AG10803 (cell line): ENCODE results near the gene PDSS2.
A peak's percentile ranks its signal among the peaks of the same experiment; 100 is the strongest.
"Not testable (repeated sequence)": the region's sequence is repeated elsewhere in the genome, so short reads cannot be mapped to it uniquely, and the experiment has no call there.

Source experiments
- DNase-seq: peaks from one replicate; pipeline ENCODE4 v3.0.0; 2010; ENCODE audit warnings: low read depth
- H3K4me3 ChIP-seq: 2 replicates; pipeline ENCODE4 v1.5.1; 2011; ENCODE audit warnings: mild to moderate bottlenecking, low read length, control low read depth
- CTCF ChIP-seq: conservative IDR thresholded peaks from 2 replicates; pipeline ENCODE4 v1.5.1; 2011; ENCODE audit warnings: mild to moderate bottlenecking, low read length, control low read depth, inconsistent platforms

Gene PDSS2

GRCh38 chr6:107121266-107121665 is 338.1 kb downstream of the PDSS2 start:
- no peak for DNase-seq
- no peak overlapping the region for H3K4me3 ChIP-seq
- no peak for TF ChIP-seq CTCF

- no peak for TF ChIP-seq CTCF
- no peak for DNase-seq
- no peak overlapping the region for H3K4me3 ChIP-seq
Measured at GRCh38 chr6:107120404-107120803, 339.0 kb downstream of the PDSS2 start.

GRCh38 chr6:107118976-107119375 is 340.4 kb downstream of the PDSS2 start:
- H3K4me3 ChIP-seq, result no peak overlapping the region
- no peak for DNase-seq

GRCh38 chr6:107118540-107118939 is 340.8 kb downstream of the PDSS2 start:
- not testable (repeated sequence) for DNase-seq, H3K4me3 ChIP-seq

More at GRCh38 chr6:107118976-107119375, 340.4 kb downstream of the PDSS2 start:
- no peak for TF ChIP-seq CTCF

- no peak overlapping the region for H3K4me3 ChIP-seq
- no peak for DNase-seq
- no peak for TF ChIP-seq CTCF
Measured at GRCh38 chr6:107116931-107117330, 342.4 kb downstream of the PDSS2 start.

- DNase-seq, result no peak
- peak overlapping the region; percentile 65 for H3K4me3 ChIP-seq
- peak; percentile 22 for TF ChIP-seq CTCF
Measured at GRCh38 chr6:107116328-107116892, 343.0 kb downstream of the PDSS2 start.

GRCh38 chr6:107115695-107116327 is 343.6 kb downstream of the PDSS2 start:
- peak overlapping the region; percentile 65 for H3K4me3 ChIP-seq
- TF ChIP-seq CTCF, result no peak
- peak; percentile 22 for DNase-seq
